Camera-type eye (tissue), 1 donor: ENCODE results near the gene RBFOX1. TPM values are rescaled to one million over a fixed set of nuclear protein-coding genes. Genes with fewer than 3 reads are reported as not detected.

Experiments
- total RNA-seq: library from RNA; depleted of rRNA; stranded (reverse); fragments of >200 nt; gene quantifications from one replicate; pipeline ENCODE4 v1.2.3, GENCODE V29; 2014

RBFOX1 gene
- 22.2 TPM for total RNA-seq

GRCh38 chr16:7332611-7333010 lies at the start of gene RBFOX1:
TSS of gene RBFOX1 (plus strand) at chr16:7332845.

